ENCODE results near the gene FSTL3.

GRCh38 chr19:703651-704446, 27.7 kb downstream of the FSTL3 start:
- TF ChIP-seq, protein P1, sequence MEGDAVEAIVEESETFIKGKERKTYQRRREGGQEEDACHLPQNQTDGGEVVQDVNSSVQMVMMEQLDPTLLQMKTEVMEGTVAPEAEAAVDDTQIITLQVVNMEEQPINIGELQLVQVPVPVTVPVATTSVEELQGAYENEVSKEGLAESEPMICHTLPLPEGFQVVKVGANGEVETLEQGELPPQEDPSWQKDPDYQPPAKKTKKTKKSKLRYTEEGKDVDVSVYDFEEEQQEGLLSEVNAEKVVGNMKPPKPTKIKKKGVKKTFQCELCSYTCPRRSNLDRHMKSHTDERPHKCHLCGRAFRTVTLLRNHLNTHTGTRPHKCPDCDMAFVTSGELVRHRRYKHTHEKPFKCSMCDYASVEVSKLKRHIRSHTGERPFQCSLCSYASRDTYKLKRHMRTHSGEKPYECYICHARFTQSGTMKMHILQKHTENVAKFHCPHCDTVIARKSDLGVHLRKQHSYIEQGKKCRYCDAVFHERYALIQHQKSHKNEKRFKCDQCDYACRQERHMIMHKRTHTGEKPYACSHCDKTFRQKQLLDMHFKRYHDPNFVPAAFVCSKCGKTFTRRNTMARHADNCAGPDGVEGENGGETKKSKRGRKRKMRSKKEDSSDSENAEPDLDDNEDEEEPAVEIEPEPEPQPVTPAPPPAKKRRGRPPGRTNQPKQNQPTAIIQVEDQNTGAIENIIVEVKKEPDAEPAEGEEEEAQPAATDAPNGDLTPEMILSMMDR (conservative IDR thresholded peaks at IDR 0.05): no peak
- TF ChIP-seq ZFX (IDR thresholded peaks at IDR 0.05): no peak
